AG04450 (cell line): ENCODE results near the gene NAA16. TPM values are rescaled to one million over a fixed set of nuclear protein-coding genes. Genes with fewer than 3 reads are reported as not detected.

ENCODE experiments used
- CTCF ChIA-PET: fragments of 300-600, 350-600 bp; formaldehyde crosslinking; extraction: SDS; loops from one replicate; lab custom pipeline; 2022; ENCODE audit warnings: antibody characterized with exemption, inconsistent platforms; lab: Charles Lee
- POLR2A ChIA-PET: fragments of 350-600 bp; formaldehyde crosslinking; extraction: SDS; loops from one replicate; lab custom pipeline; 2021; ENCODE audit warnings: antibody characterized with exemption, inconsistent platforms; lab: Yijun Ruan, JAX
- DNase-seq: peaks from one replicate; pipeline ENCODE4 v3.0.0-alpha.2; 2011; ENCODE audit warnings: low read depth, low spot score
- H3K27ac ChIP-seq: one replicate; pipeline ENCODE4 v1.5.1; 2012; ENCODE audit warnings: low read depth, low read length, control low read depth
- H3K27me3 ChIP-seq: one replicate; pipeline ENCODE4 v1.6.0; 2012; ENCODE audit warnings: low read length; ENCODE audit not compliant: control insufficient read depth, insufficient read depth
- H3K4me3 ChIP-seq: 2 replicates; pipeline ENCODE4 v1.5.1; 2011; ENCODE audit warnings: mild to moderate bottlenecking, low read depth, low read length, control low read depth
- H3K9me3 ChIP-seq: 2 replicates; pipeline ENCODE4 v1.5.1; 2012; ENCODE audit warnings: low read length; ENCODE audit not compliant: control insufficient read depth, insufficient read depth
- CTCF ChIP-seq: IDR thresholded peaks from 2 replicates; pipeline ENCODE4 v1.5.1; 2011; ENCODE audit warnings: low read depth, low read length, control low read depth, inconsistent platforms
- polyA plus RNA-seq: library from polyadenylated mRNA; depleted of rRNA; stranded (reverse); fragments of >200 nt; gene quantifications from 2 replicates; pipeline ENCODE4 v1.2.3, GENCODE V29; 2011

NAA16 gene
- polyA plus RNA-seq, 1 experiment = 14.9 TPM

- CTCF ChIA-PET = interaction anchor here (0.6 to 1.5 kb wide), 2 partner anchors 10 to 320 kb away, joined by 3 read pairs; no protein-coding TSS in a partner anchor
- no peak overlapping the region for H3K27ac ChIP-seq
- TF ChIP-seq CTCF = no peak
- no peaks in the 10 kb centered on the region for H3K27me3 ChIP-seq
- POLR2A ChIA-PET = interaction anchor here (0.5 kb wide), 1 partner anchor 22 kb away, joined by 3 read pairs; the partner anchor contains the start of gene NAA16
- no peak for DNase-seq
- H3K4me3 ChIP-seq = no peak overlapping the region
- H3K9me3 ChIP-seq = no peaks in the 10 kb centered on the region
Observed at GRCh38 chr13:41332829-41333228, 21.8 kb downstream of the NAA16 start.

DNA sequence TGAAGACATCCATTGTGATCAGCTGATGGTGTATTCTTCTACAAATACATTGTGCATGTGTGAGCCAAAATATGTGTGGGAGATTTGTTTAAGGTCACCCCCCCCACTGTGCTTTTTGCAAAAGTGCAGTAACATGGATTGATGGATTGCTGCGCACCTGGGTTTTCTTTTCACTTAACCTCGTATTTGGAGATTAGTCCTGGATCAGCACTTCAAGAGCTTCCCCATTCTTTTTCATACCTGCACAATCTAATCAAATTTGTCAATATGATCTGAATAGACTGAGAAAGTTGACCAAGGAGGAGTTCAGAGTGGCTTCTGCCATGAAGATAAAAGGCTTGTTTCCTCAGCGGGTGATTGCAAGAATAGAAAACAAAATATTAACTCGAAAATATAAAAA lies 23.7 kb downstream of the NAA16 start:
- ChIA-PET POLR2A (no interaction called here), CTCF (no interaction called here)
- Histone ChIP-seq H3K27ac (no peak overlapping the region), H3K9me3 (no peaks in the 10 kb centered on the region), H3K4me3 (no peak overlapping the region), H3K27me3 (no peaks in the 10 kb centered on the region)
- DNase-seq = no peak
- TF ChIP-seq CTCF = no peak

GRCh38 chr13:41344358-41344757 lies 33.3 kb downstream of the NAA16 start:
- Histone ChIP-seq H3K4me3 (no peak overlapping the region), H3K27me3 (no peaks in the 10 kb centered on the region), H3K9me3 (no peaks in the 10 kb centered on the region; the same call in 1 of the 2 replicates), H3K27ac (no peak overlapping the region)
- no peak for DNase-seq
- TF ChIP-seq CTCF = no peak
- ChIA-PET POLR2A (no interaction called here), CTCF (no interaction called here)

DNA sequence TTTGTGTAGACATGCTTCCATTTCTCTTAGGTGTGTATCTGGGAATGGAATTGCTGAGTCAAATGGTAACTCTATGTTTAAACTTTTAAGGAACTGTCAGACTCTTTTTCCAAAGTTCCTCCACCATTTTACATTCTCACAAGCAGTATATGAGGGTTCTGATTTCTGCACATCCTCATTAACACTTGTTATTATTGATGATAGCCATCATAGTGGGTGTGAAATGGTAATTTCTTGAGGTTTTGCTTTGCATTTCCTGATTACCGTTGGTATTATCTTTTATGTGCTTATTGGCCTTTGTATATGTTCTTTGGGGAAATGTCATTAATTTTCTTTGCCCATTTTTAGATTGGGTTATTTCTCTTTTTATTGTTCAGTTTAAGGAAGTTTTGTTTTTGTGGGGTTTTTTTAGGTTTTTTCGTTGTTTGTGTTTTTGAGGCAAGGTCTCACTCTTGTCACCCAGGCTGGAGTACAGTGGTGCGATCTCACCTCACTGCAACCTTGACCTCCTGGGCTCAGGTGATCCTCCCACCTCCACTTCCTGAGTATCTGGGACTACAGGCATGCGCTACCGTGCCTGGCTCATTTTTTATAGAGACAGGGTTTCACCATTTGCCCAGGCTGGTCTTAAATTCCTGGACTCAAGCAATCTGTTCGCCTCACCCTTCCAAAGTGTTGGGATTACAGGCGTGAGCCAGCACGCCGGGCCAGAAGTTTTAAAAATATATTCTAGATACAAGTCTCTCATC lies 34.3 kb downstream of the NAA16 start:
- no peak for TF ChIP-seq CTCF
- no peak for DNase-seq
- POLR2A ChIA-PET = no interaction called here
- no peaks in the 10 kb centered on the region; the same call in 1 of the 2 replicates for H3K9me3 ChIP-seq
- H3K27ac ChIP-seq = no peak overlapping the region
- CTCF ChIA-PET = no interaction called here
- no peaks in the 10 kb centered on the region for H3K27me3 ChIP-seq
- H3K4me3 ChIP-seq = no peak overlapping the region

- H3K27me3 ChIP-seq = no peaks in the 10 kb centered on the region
- H3K9me3 ChIP-seq = no peaks in the 10 kb centered on the region; the same call in 1 of the 2 replicates
- no peak for DNase-seq
- TF ChIP-seq CTCF = no peak
- no peak overlapping the region for H3K27ac ChIP-seq
- ChIA-PET POLR2A (no interaction called here), CTCF (no interaction called here)
- H3K4me3 ChIP-seq = no peak overlapping the region
Observed at GRCh38 chr13:41345914-41346589, 35.0 kb downstream of the NAA16 start.
